Sigmoid colon (tissue), 7 donors: Measurements from ENCODE around the gene DENND5A. TPM values are rescaled to one million over a fixed set of nuclear protein-coding genes. Genes with fewer than 3 reads are reported as not detected.

ENCODE experiments used
- DNase-seq: peaks from one replicate; pipeline ENCODE4 v3.0.0-alpha.2; 2019
- H3K27ac ChIP-seq, 4 donors: fragments of 200-600 bp; sonication (generic); one replicate each; pipeline ENCODE4 v1.5.1; 2016 to 2019; ENCODE audit warnings: mild to moderate bottlenecking in 1 of 4
- H3K27me3 ChIP-seq, 3 donors: fragments of 200-600 bp; sonication (generic); one replicate each; pipeline ENCODE4 v1.5.1; 2019; ENCODE audit warnings: mild to moderate bottlenecking in 1 of 3
- H3K36me3 ChIP-seq, 4 donors: fragments of 200-600 bp; sonication (generic); one replicate each; pipeline ENCODE4 v1.5.1; 2016 to 2019
- H3K4me1 ChIP-seq, 4 donors: fragments of 200-600 bp; sonication (generic); one replicate each; pipeline ENCODE4 v1.5.1; 2017 to 2019
- H3K4me3 ChIP-seq, 4 donors: fragments of 200-600 bp; sonication (generic); one replicate each; pipeline ENCODE4 v1.5.1; 2017 to 2019; ENCODE audit warnings: mild to moderate bottlenecking in 2 of 4, moderate library complexity in 1 of 4
- H3K9me3 ChIP-seq, 4 donors: fragments of 200-600 bp in 3 of 4; sonication (generic) in 3 of 4; one replicate each; pipeline versions ENCODE4 v1.5.1 to v1.6.1; 2013 to 2019
- EP300 ChIP-seq, 4 donors: sonication (generic); formaldehyde crosslinking; IDR thresholded peaks; one replicate each; pipeline ENCODE4 v1.6.1; 2017; ENCODE audit warnings: antibody characterized with exemption in 4 of 4
- POLR2A ChIP-seq, 2 donors: fragments of 450-650 bp; IDR thresholded peaks; one replicate each; pipeline ENCODE4 v1.6.1; 2016; ENCODE audit warnings: antibody characterized with exemption in 2 of 2, mild to moderate bottlenecking in 2 of 2, moderate library complexity in 2 of 2
- POLR2AphosphoS5 ChIP-seq, 4 donors: sonication (generic); formaldehyde crosslinking; IDR thresholded peaks; one replicate each; pipeline ENCODE4 v1.6.1; 2017; ENCODE audit warnings: antibody characterized with exemption in 4 of 4
- WGBS, 2 donors: extraction: QIAGEN DNeasy Blood & Tissue Kit; methylation state at CpG; one replicate each; pipeline ENCODE4 v1.1.7; 2013; 5-methylcytosine and 5-hydroxymethylcytosine counted together
- intact Hi-C: fragments of 100-400 bp; cut with DNase I; formaldehyde crosslinking; loops from one replicate; pipeline ENCODE4 v1.15.1; 2023
- polyA plus RNA-seq, 3 donors: library from polyadenylated mRNA; stranded (reverse); fragments of 200-250 nt; gene quantifications; one replicate each; pipeline ENCODE4 v1.2.3, GENCODE V29; 2013
- total RNA-seq, 4 donors: library from RNA; depleted of rRNA; stranded (reverse); fragments of >200 nt; gene quantifications; one replicate each; pipeline ENCODE4 v1.1.0, GENCODE V29; 2016
- TF ChIP-seq, protein P1 (sequence below), 4 experiments: fragments of 450-650 bp in 3 of 4; fragments of 200-600 bp in 1 of 4; IDR thresholded peaks; one replicate each; pipeline ENCODE4 v1.5.1; 2016 to 2019; ENCODE audit warnings: antibody characterized with exemption in 4 of 4, mild to moderate bottlenecking in 3 of 4, moderate library complexity in 2 of 4
- donor health status: healthy with polysubstance abuse.
- donor health status: Bipolar disorder and iron deficiency.
- donor health status: healthy.

The DENND5A gene
- total and polyA plus RNA-seq, 7 donors: 9.7 to 130 (median 89.2) TPM

DNA sequence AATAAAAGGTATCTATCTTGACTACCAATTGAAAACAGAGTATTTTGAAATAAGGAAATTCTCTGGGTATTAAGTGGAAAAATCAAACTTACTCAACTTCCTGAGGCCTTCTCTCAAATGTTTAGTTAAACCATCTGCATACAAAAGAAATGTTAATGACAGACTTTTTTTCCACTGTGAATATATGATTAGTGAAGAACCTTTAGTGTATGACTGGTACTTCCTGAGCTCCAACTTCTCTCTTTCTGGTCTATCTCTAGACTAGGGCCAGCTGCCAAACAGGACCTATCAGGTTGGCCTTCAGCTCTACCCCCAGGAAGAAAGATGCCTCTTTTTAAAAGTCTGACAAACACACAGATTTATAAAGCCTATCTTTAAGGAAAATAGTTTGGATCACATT, 105.0 kb downstream of the DENND5A start:
- Histone ChIP-seq H3K36me3 (peaks cover 2 to 45% (median 8%) of the 10 kb centered on the region in 4 donors), H3K4me3 (no peak overlapping the region)

DNA sequence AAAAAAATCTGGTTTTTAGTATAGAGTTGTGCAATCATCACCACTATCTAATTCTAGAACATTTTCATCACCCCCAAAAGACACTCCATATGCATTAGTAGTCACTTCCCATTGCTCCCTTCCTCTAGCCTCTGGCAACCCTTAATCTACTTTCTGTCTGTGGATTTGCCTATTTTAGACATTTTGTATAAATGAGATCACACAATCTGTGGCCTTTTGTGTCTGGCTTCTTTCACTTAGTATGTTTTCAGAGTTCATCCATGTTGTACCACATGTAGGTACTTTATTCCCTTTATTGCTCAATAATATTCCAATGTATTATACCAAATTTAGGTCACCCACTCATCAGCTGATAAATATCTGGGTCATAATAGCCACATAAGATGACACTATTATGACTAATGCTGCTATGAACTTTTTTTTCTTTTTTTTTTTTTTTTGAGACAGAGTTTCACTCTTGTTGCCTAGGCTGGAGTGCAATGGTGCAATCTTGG, 106.2 kb downstream of the DENND5A start:
- Histone ChIP-seq H3K27me3 (no peaks in the 10 kb centered on the region), H3K9me3 (no peaks in the 10 kb centered on the region), H3K4me1 (no peaks in the 10 kb centered on the region), H3K27ac (no peak overlapping the region), H3K36me3 (peaks cover 2 to 36% (median 7%) of the 10 kb centered on the region in 4 donors), H3K4me3 (no peak overlapping the region)
- no peak for DNase-seq
- intact Hi-C loops: no loop called here
- TF ChIP-seq POLR2AphosphoS5 (IDR thresholded peaks at IDR 0.05) (no peak), POLR2A (IDR thresholded peaks at IDR 0.05) (no peak), EP300 (IDR thresholded peaks at IDR 0.05) (no peak)
- TF ChIP-seq, protein P1, sequence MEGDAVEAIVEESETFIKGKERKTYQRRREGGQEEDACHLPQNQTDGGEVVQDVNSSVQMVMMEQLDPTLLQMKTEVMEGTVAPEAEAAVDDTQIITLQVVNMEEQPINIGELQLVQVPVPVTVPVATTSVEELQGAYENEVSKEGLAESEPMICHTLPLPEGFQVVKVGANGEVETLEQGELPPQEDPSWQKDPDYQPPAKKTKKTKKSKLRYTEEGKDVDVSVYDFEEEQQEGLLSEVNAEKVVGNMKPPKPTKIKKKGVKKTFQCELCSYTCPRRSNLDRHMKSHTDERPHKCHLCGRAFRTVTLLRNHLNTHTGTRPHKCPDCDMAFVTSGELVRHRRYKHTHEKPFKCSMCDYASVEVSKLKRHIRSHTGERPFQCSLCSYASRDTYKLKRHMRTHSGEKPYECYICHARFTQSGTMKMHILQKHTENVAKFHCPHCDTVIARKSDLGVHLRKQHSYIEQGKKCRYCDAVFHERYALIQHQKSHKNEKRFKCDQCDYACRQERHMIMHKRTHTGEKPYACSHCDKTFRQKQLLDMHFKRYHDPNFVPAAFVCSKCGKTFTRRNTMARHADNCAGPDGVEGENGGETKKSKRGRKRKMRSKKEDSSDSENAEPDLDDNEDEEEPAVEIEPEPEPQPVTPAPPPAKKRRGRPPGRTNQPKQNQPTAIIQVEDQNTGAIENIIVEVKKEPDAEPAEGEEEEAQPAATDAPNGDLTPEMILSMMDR (IDR thresholded peaks at IDR 0.05): no peak

More for the DNA sequence above, 105.0 kb downstream of the DENND5A start:
- no peaks in the 10 kb centered on the region for H3K27me3 ChIP-seq
- no peaks in the 10 kb centered on the region for H3K4me1 ChIP-seq
- H3K27ac ChIP-seq: no peak overlapping the region
- no peak for DNase-seq
- no peaks in the 10 kb centered on the region for H3K9me3 ChIP-seq
- intact Hi-C loops: loop anchor here (10.0 kb wide), 1 partner anchor 345 kb away; no protein-coding TSS in a partner anchor
- TF ChIP-seq POLR2A (IDR thresholded peaks at IDR 0.05) (no peak), EP300 (IDR thresholded peaks at IDR 0.05) (no peak), POLR2AphosphoS5 (IDR thresholded peaks at IDR 0.05) (no peak)
- TF ChIP-seq, protein P1 (IDR thresholded peaks at IDR 0.05): no peak

- H3K9me3 ChIP-seq: no peaks in the 10 kb centered on the region
- TF ChIP-seq POLR2AphosphoS5 (IDR thresholded peaks at IDR 0.05) (no peak), POLR2A (IDR thresholded peaks at IDR 0.05) (no peak), EP300 (IDR thresholded peaks at IDR 0.05) (no peak)
- TF ChIP-seq, protein P1 (IDR thresholded peaks at IDR 0.05): no peak
- intact Hi-C loops: no loop called here
- H3K4me1 ChIP-seq: no peaks in the 10 kb centered on the region
- no peak overlapping the region for H3K27ac ChIP-seq
- no peak overlapping the region for H3K4me3 ChIP-seq
- peaks cover 5 to 46% (median 10%) of the 10 kb centered on the region in 4 donors for H3K36me3 ChIP-seq
- WGBS, 2 donors: 95 to 97% methylated on average over 4 of the region's 4 CpGs
- no peak for DNase-seq
- no peaks in the 10 kb centered on the region for H3K27me3 ChIP-seq
Measured at GRCh38 chr11:9155930-9156329, 109.2 kb downstream of the DENND5A start.

GRCh38 chr11:9153651-9154050, 111.5 kb downstream of the DENND5A start:
- no peak for DNase-seq
- Histone ChIP-seq H3K4me3 (no peak overlapping the region), H3K27me3 (no peaks in the 10 kb centered on the region), H3K27ac (no peak overlapping the region), H3K9me3 (no peaks in the 10 kb centered on the region), H3K4me1 (no peaks in the 10 kb centered on the region), H3K36me3 (peaks cover 19 to 50% (median 24%) of the 10 kb centered on the region in 4 donors)
- no peak for TF ChIP-seq POLR2A (IDR thresholded peaks at IDR 0.05)
- TF ChIP-seq EP300 (IDR thresholded peaks at IDR 0.05): no peak
- TF ChIP-seq, protein P1 (IDR thresholded peaks at IDR 0.05): no peak
- no peak for TF ChIP-seq POLR2AphosphoS5 (IDR thresholded peaks at IDR 0.05)
- WGBS, 2 donors: 20 to 69% methylated on average over 2 of the region's 2 CpGs
- intact Hi-C loops: no loop called here

- Histone ChIP-seq H3K4me3 (no peak overlapping the region), H3K36me3 (peaks cover 20 to 70% (median 36%) of the 10 kb centered on the region in 4 donors), H3K9me3 (no peaks in the 10 kb centered on the region), H3K4me1 (no peaks in the 10 kb centered on the region), H3K27me3 (no peaks in the 10 kb centered on the region), H3K27ac (no peak overlapping the region)
- intact Hi-C loops: no loop called here
- 59 to 72% methylated on average over 2 of the region's 2 CpGs for WGBS, 2 donors
- no peak for DNase-seq
- TF ChIP-seq EP300 (IDR thresholded peaks at IDR 0.05) (no peak), POLR2A (IDR thresholded peaks at IDR 0.05) (no peak), POLR2AphosphoS5 (IDR thresholded peaks at IDR 0.05) (no peak)
- TF ChIP-seq, protein P1 (IDR thresholded peaks at IDR 0.05): no peak
Measured at GRCh38 chr11:9151631-9152030, 113.5 kb downstream of the DENND5A start.
